ENCODE results near the gene RBM47.
"Not testable (repeated sequence)": the region's sequence is repeated elsewhere in the genome, so short reads cannot be mapped to it uniquely, and the experiment has no call there.

RBM47 gene

GRCh38 chr4:40526741-40527140 lies 102.9 kb downstream of the RBM47 start:
- no peak for DNase-seq (ENCODE audit: low spot score)

GRCh38 chr4:40525752-40526598 lies 103.7 kb downstream of the RBM47 start:
- no peak for DNase-seq (ENCODE audit: low spot score)

GRCh38 chr4:40524366-40525041 lies 105.2 kb downstream of the RBM47 start:
- no peak for DNase-seq (ENCODE audit: low spot score)

GRCh38 chr4:40523581-40523980 lies 106.1 kb downstream of the RBM47 start:
- DNase-seq (ENCODE audit: low spot score), result no peak

GRCh38 chr4:40521957-40522356 lies 107.7 kb downstream of the RBM47 start:
- no peak for DNase-seq (ENCODE audit: low spot score)

- no peak for DNase-seq (ENCODE audit: low spot score)
These were observed 109.1 kb downstream of the RBM47 start for GRCh38 chr4:40520533-40520932.

GRCh38 chr4:40517081-40517480 lies 112.6 kb downstream of the RBM47 start:
- DNase-seq (ENCODE audit: low spot score), result not testable (repeated sequence)

- no peak for DNase-seq (ENCODE audit: low spot score)
These were observed 113.0 kb downstream of the RBM47 start for GRCh38 chr4:40516651-40517050.

GRCh38 chr4:40515398-40516293 lies 114.0 kb downstream of the RBM47 start:
- DNase-seq (ENCODE audit: low spot score), result no peak

- no peak for DNase-seq (ENCODE audit: low spot score)
These were observed 114.6 kb downstream of the RBM47 start for GRCh38 chr4:40515037-40515397.

- no peak for DNase-seq (ENCODE audit: low spot score)
These were observed 115.1 kb downstream of the RBM47 start for GRCh38 chr4:40514497-40514951.

- DNase-seq (ENCODE audit: low spot score), result no peak
These were observed 118.5 kb downstream of the RBM47 start for GRCh38 chr4:40511036-40511614.

- DNase-seq (ENCODE audit: low spot score), result no peak
These were observed 121.7 kb downstream of the RBM47 start for GRCh38 chr4:40507977-40508376.

- DNase-seq (ENCODE audit: low spot score), result no peak
These were observed 123.2 kb downstream of the RBM47 start for GRCh38 chr4:40506492-40506891.

GRCh38 chr4:40506066-40506465 lies 123.6 kb downstream of the RBM47 start:
- DNase-seq (ENCODE audit: low spot score), result no peak

GRCh38 chr4:40502934-40503333 lies 126.7 kb downstream of the RBM47 start:
- no peak for DNase-seq (ENCODE audit: low spot score)

- no peak for DNase-seq (ENCODE audit: low spot score)
These were observed 127.4 kb downstream of the RBM47 start for GRCh38 chr4:40502220-40502619.

GRCh38 chr4:40500781-40501180 lies 128.9 kb downstream of the RBM47 start:
- no peak for DNase-seq (ENCODE audit: low spot score)

GRCh38 chr4:40493160-40493559 lies 136.5 kb downstream of the RBM47 start:
- no peak for DNase-seq (ENCODE audit: low spot score)

- no peak for DNase-seq (ENCODE audit: low spot score)
These were observed 137.0 kb downstream of the RBM47 start for GRCh38 chr4:40492691-40493090.

- no peak for DNase-seq (ENCODE audit: low spot score)
These were observed 139.2 kb downstream of the RBM47 start for GRCh38 chr4:40490481-40490880.

GRCh38 chr4:40489961-40490360 lies 139.7 kb downstream of the RBM47 start:
- no peak for DNase-seq (ENCODE audit: low spot score)

Data from RKO (cell line).